H1 (cell line): ENCODE results near the gene SLC9C2. TPM values are rescaled to one million over a fixed set of nuclear protein-coding genes. Genes with fewer than 3 reads are reported as not detected.

Source experiments
- CTCF ChIA-PET: fragments of 300-600 bp; sonication (Branson Sonifier 250); formaldehyde crosslinking; loops from one replicate; lab custom pipeline; 2021; ENCODE audit not compliant: partially characterized antibody; lab: Charles Lee
- POLR2A ChIA-PET: fragments of 300-600 bp; sonication (Branson Sonifier 250); formaldehyde crosslinking; loops from one replicate; lab custom pipeline; 2021; ENCODE audit warnings: inconsistent platforms; ENCODE audit not compliant: partially characterized antibody; lab: Charles Lee
- DNase-seq, 2 experiments: peaks; one replicate each; pipeline versions ENCODE4 v3.0.0 to v3.0.0-alpha.2; 2010 to 2022; ENCODE audit warnings: low spot score in 2 of 2, low read depth in 1 of 2, mixed read lengths in 1 of 2
- FAIRE-seq: peaks from 2 replicates; lab custom pipeline; 2011; peaks lifted over from hg19 to GRCh38; lab: Jason Lieb, UNC
- H2AFZ ChIP-seq: 2 replicates; pipeline ENCODE4 v1.8.1; 2012; ENCODE audit warnings: low read length, inconsistent platforms
- H2AK5ac ChIP-seq: 2 replicates; pipeline ENCODE4 v1.6.1; 2013; ENCODE audit warnings: low read depth, low read length
- H2BK120ac ChIP-seq: replicated peaks from 2 replicates; pipeline ENCODE3; 2013; ENCODE audit warnings: low read depth, low read length, inconsistent platforms
- H2BK12ac ChIP-seq: 2 replicates; pipeline ENCODE4 v1.6.1; 2013; ENCODE audit warnings: low read depth, low read length
- H2BK15ac ChIP-seq: 2 replicates; pipeline ENCODE4 v1.6.1; 2013; ENCODE audit warnings: low read length
- H2BK20ac ChIP-seq: 2 replicates; pipeline ENCODE4 v1.6.1; 2013; ENCODE audit warnings: low read length
- H2BK5ac ChIP-seq: 2 replicates; pipeline ENCODE4 v1.6.1; 2013; ENCODE audit warnings: low read depth, low read length
- H3K14ac ChIP-seq: 2 replicates; pipeline ENCODE4 v1.6.1; 2013; ENCODE audit warnings: inconsistent platforms; ENCODE audit not compliant: insufficient read length
- H3K18ac ChIP-seq: 2 replicates; pipeline ENCODE4 v1.6.1; 2013; ENCODE audit warnings: low read length; ENCODE audit errors: extremely low read depth
- H3K23ac ChIP-seq: 2 replicates; pipeline ENCODE4 v1.6.1; 2013; ENCODE audit warnings: inconsistent platforms; ENCODE audit not compliant: insufficient read length
- H3K23me2 ChIP-seq: 2 replicates; pipeline ENCODE4 v1.6.1; 2013; ENCODE audit warnings: low read depth, low read length
- H3K27ac ChIP-seq: 2 replicates; pipeline ENCODE4 v1.6.1; 2011; ENCODE audit warnings: low read depth, low read length, inconsistent platforms
- H3K27me3 ChIP-seq, 4 experiments: replicated peaks in 1 of 4; 1 replicate in 1 of 4; 2 replicates in 3 of 4; pipeline versions ENCODE4 v1.6.1 to v1.8.1; 2011 to 2013; ENCODE audit warnings: low read length in 3 of 4, mild to moderate bottlenecking in 3 of 4, inconsistent platforms in 2 of 4, mixed read lengths in 2 of 4, moderate library complexity in 1 of 4; ENCODE audit not compliant: control insufficient read depth in 3 of 4, insufficient read depth in 3 of 4; ENCODE audit errors: extremely low read depth in 1 of 4
- H3K36me3 ChIP-seq, 4 experiments: 2 replicates each; pipeline versions ENCODE4 v1.6.1 to v1.8.1; 2011 to 2013; ENCODE audit warnings: mild to moderate bottlenecking in 4 of 4, low read length in 3 of 4, moderate library complexity in 2 of 4, control low read depth in 1 of 4, inconsistent platforms in 1 of 4; ENCODE audit not compliant: insufficient read depth in 4 of 4, control insufficient read depth in 2 of 4
- H3K4ac ChIP-seq: replicated peaks from 2 replicates; pipeline ENCODE3; 2013; ENCODE audit warnings: low read length, low read depth, mixed read lengths, inconsistent platforms; ENCODE audit not compliant: insufficient read length
- H3K4me1 ChIP-seq, 4 experiments: replicated peaks in 1 of 4; 1 replicate in 1 of 4; 2 replicates in 3 of 4; pipeline versions ENCODE4 v1.6.1 to v1.8.1; 2011 to 2013; ENCODE audit warnings: low read length in 3 of 4, inconsistent platforms in 2 of 4, mixed read lengths in 1 of 4; ENCODE audit not compliant: insufficient read depth in 4 of 4, control insufficient read depth in 3 of 4
- H3K4me2 ChIP-seq, 2 experiments: 2 replicates each; pipeline versions ENCODE4 v1.6.1 to v1.8.1; 2011 to 2013; ENCODE audit warnings: low read depth in 2 of 2, low read length in 2 of 2, control low read depth in 1 of 2, inconsistent platforms in 1 of 2, mild to moderate bottlenecking in 1 of 2; ENCODE audit not compliant: insufficient read depth in 1 of 2
- H3K4me3 ChIP-seq, 4 experiments: fragments of 200-600, 300-600 bp in 1 of 4; sonication (generic), shearing (Covaris generic), sonication (Bioruptor Twin) in 1 of 4; 2 replicates each; pipeline versions ENCODE4 v1.5.1 to v1.8.1; 2011 to 2016; ENCODE audit warnings: low read length in 4 of 4, low read depth in 3 of 4, control low read depth in 2 of 4, inconsistent platforms in 2 of 4, mild to moderate bottlenecking in 2 of 4, mixed read lengths in 1 of 4, moderate library complexity in 1 of 4; ENCODE audit not compliant: insufficient read depth in 2 of 4; ENCODE audit errors: extremely low read depth in 1 of 4
- H3K56ac ChIP-seq: replicated peaks from 2 replicates; pipeline ENCODE3; 2013; ENCODE audit warnings: low read depth, mild to moderate bottlenecking, mixed read lengths, low read length, inconsistent platforms; ENCODE audit not compliant: insufficient read length
- H3K79me1 ChIP-seq: 2 replicates; pipeline ENCODE4 v1.6.1; 2013; ENCODE audit warnings: low read depth, low read length, control low read depth
- H3K79me2 ChIP-seq, 2 experiments: 2 replicates each; pipeline versions ENCODE4 v1.6.1 to v1.8.1; 2012 to 2013; ENCODE audit warnings: low read length in 2 of 2, mild to moderate bottlenecking in 2 of 2, inconsistent platforms in 1 of 2; ENCODE audit not compliant: insufficient read depth in 2 of 2, control insufficient read depth in 1 of 2
- H3K9ac ChIP-seq, 4 experiments: replicated peaks in 1 of 4; 1 replicate in 1 of 4; 2 replicates in 3 of 4; pipeline versions ENCODE4 v1.6.1 to v1.8.1; 2011 to 2013; ENCODE audit warnings: low read depth in 3 of 4, low read length in 3 of 4, control low read depth in 2 of 4, mild to moderate bottlenecking in 2 of 4, moderate library complexity in 2 of 4, inconsistent platforms in 1 of 4; ENCODE audit errors: extremely low read depth in 1 of 4
- H3K9me3 ChIP-seq, 2 experiments: 2 replicates each; pipeline versions ENCODE4 v1.6.1 to v1.8.1; 2012 to 2013; ENCODE audit warnings: mild to moderate bottlenecking in 2 of 2, moderate library complexity in 2 of 2, control low read depth in 1 of 2, inconsistent platforms in 1 of 2, low read depth in 1 of 2, low read length in 1 of 2, mixed read lengths in 1 of 2; ENCODE audit not compliant: insufficient read depth in 2 of 2
- H4K20me1 ChIP-seq, 2 experiments: replicated peaks in 1 of 2; 2 replicates each; pipeline versions ENCODE3 to v1.8.1; 2011 to 2013; ENCODE audit warnings: inconsistent platforms in 2 of 2, low read length in 2 of 2, mild to moderate bottlenecking in 1 of 2; ENCODE audit not compliant: insufficient read depth in 2 of 2, control insufficient read depth in 1 of 2
- H4K5ac ChIP-seq: 2 replicates; pipeline ENCODE4 v1.6.1; 2013; ENCODE audit warnings: low read length, low read depth, mixed read lengths, inconsistent platforms; ENCODE audit not compliant: insufficient read length
- H4K8ac ChIP-seq: 2 replicates; pipeline ENCODE4 v1.8.0; 2013; ENCODE audit warnings: mild to moderate bottlenecking, moderate library complexity, low read length, inconsistent platforms; ENCODE audit not compliant: insufficient read depth; ENCODE audit errors: extremely low read depth
- H4K91ac ChIP-seq: replicated peaks from 2 replicates; pipeline ENCODE3; 2013; ENCODE audit warnings: low read length, mixed read lengths, inconsistent platforms; ENCODE audit not compliant: insufficient read length
- EP300 ChIP-seq, 2 experiments: IDR thresholded peaks; 1 replicate in 1 of 2; 2 replicates in 1 of 2; pipeline ENCODE4 v1.6.1; 2011 to 2012; ENCODE audit warnings: low read depth in 2 of 2, low read length in 2 of 2, mild to moderate bottlenecking in 2 of 2, borderline replicate concordance in 1 of 2, inconsistent platforms in 1 of 2, moderate library complexity in 1 of 2
- WGBS, 2 experiments: shearing (Covaris generic) in 1 of 2; methylation state at CpG; one replicate each; pipeline versions ENCODE4 v1.1.6 to v1.1.7; 2013 to 2015; ENCODE audit warnings: low lambda C conversion rate in 2 of 2, mixed read lengths in 2 of 2, inconsistent platforms in 1 of 2, low coverage in 1 of 2, missing lambda C conversion rate in 1 of 2; ENCODE audit not compliant: insufficient replicate concordance in 2 of 2, insufficient coverage in 1 of 2, insufficient read length in 1 of 2; ENCODE audit errors: extremely low coverage in 1 of 2, missing lambda C conversion rate in 1 of 2; 5-methylcytosine and 5-hydroxymethylcytosine counted together
- polyA plus RNA-seq, 7 experiments: library from polyadenylated mRNA; depleted of rRNA in 3 of 7; stranded (reverse) in 5 of 7; unstranded in 2 of 7; fragments of >200 nt in 5 of 7; fragments of 200-250 nt in 2 of 7; gene quantifications; 1 replicate in 5 of 7; 2 replicates in 1 of 7; 4 replicates in 1 of 7; pipeline versions ENCODE4 v1.2.1 to v1.2.3, GENCODE V29; 2011 to 2013; ENCODE audit warnings: missing spikeins in 2 of 7, mixed read lengths in 2 of 7
- total RNA-seq: library from RNA; stranded (reverse); fragmentation: NEBNext Ultra II Directional; extraction: Animal tissue kit (Norgen Biotek cat#: 25700); gene quantifications from 2 replicates; pipeline ENCODE4 v1.2.1, GENCODE V29; 2021

The SLC9C2 gene
- total and polyA plus RNA-seq, 2 of the 8 experiments (the other 6 are each of a cell fraction or from before 2014, with no cell fraction given), result not detected

DNA sequence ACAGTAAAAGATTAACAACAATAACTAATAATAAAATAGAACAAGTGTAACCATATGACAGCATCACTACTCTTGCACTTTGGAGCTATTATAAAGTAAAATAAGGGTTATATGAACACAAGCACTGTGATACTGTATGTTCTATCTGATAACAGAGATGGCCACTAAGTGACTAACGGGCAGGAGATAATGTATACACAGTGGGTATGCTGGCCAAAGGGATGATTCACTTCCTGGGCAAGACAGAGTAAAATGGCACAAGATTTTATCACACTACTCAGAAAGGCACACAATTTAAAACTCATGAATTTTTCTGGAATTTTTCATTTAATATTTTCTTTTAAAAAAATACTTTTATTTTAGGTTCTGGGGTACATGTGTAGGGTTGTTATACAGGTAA is 12.3 kb downstream of the SLC9C2 start:
- Histone ChIP-seq H2AFZ (no peak overlapping the region), H3K4ac (no peak overlapping the region), H2BK120ac (no peak overlapping the region), H4K8ac (no peak overlapping the region), H2BK20ac (no peak overlapping the region), H3K79me2 (no peaks in the 10 kb centered on the region), H4K5ac (no peak overlapping the region), H3K56ac (no peak overlapping the region), H3K9me3 (no peaks in the 10 kb centered on the region), H3K4me1 (no peaks in the 10 kb centered on the region), H2BK5ac (no peak overlapping the region), H2BK15ac (no peak overlapping the region), H3K14ac (no peak overlapping the region), H3K36me3 (no peaks in the 10 kb centered on the region), H3K9ac (no peak overlapping the region), H3K23ac (no peak overlapping the region), H4K91ac (no peak overlapping the region), H3K79me1 (no peaks in the 10 kb centered on the region), H3K4me3 (no peak overlapping the region), H3K18ac (no peak overlapping the region), H3K27ac (no peak overlapping the region), H2BK12ac (no peak overlapping the region), H3K27me3 (no peaks in the 10 kb centered on the region), H3K4me2 (no peak overlapping the region), H4K20me1 (no peaks in the 10 kb centered on the region)
- FAIRE-seq (no peak), DNase-seq (no peak)
- ChIA-PET POLR2A (no interaction called here), CTCF (no interaction called here)
- WGBS, 2 experiments, result 79% methylated on average over 1 of the region's 1 CpG; no CpG with 5 or more reads in 1 of the 2 experiments
- no peak for TF ChIP-seq EP300 (IDR thresholded peaks at IDR 0.05; ENCODE audit: borderline replicate concordance in 1 of 2, low read depth in 2 of 2, low read length in 2 of 2)
- TF ChIP-seq, all 59 proteins: peak for 0
- H3K23me2 ChIP-seq, result no peaks in the 10 kb centered on the region
- no peak overlapping the region for H2AK5ac ChIP-seq
